DLD1 (cell line): ENCODE results near the gene CDC25A.

Experiments
- in situ Hi-C: cut with HindIII; loops from 2 replicates; pipeline ENCODE4 v1.10.0; 2017; ENCODE audit warnings: low sequenced_read_pairs

The CDC25A gene

DNA sequence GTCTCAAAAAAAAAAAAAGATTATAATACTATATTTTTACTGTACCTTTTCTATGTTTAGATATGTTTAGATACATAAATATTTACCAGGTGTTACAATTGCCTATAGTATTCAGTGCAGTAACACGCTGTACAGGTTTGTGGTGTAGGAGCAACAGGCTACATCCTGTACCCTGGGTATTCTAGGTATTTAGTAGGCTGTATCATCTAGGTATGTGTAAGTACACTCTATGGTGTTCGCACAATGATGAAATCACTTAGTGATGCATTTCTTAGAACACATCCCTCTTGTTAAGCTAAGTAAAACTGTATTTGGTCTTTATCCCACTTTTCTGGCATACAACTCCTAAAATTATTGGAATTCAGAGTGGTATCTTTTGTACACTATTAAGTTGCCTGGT is 77.8 kb downstream of the CDC25A start:
- in situ Hi-C loops = no loop called here

DNA sequence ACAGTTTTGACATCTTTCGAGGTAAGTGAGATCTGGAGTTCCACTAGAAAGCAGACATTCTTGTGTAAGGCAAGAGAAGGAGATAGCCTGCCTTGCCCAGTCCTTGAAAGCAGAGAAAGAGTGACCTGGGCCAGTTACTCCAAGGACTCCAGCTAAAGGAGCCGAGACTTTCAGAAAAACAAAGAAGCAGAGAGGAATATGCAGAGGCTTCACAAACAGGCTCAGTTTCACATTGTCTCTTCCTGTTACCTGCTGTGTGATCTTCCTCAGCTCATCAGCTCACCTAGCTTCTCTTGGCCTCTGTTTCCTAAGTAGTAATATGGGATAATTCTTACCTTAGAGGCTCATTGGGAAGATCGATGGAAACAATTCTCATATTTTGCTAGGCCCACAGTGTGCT is 81.0 kb downstream of the CDC25A start:
- in situ Hi-C loops = no loop called here
